ENCODE data around the gene AVL9. TPM values are rescaled to one million over a fixed set of nuclear protein-coding genes. Genes with fewer than 3 reads are reported as not detected.

The AVL9 gene
- total RNA-seq, 1 donor from 2014 or later = 78.3 TPM

DNA sequence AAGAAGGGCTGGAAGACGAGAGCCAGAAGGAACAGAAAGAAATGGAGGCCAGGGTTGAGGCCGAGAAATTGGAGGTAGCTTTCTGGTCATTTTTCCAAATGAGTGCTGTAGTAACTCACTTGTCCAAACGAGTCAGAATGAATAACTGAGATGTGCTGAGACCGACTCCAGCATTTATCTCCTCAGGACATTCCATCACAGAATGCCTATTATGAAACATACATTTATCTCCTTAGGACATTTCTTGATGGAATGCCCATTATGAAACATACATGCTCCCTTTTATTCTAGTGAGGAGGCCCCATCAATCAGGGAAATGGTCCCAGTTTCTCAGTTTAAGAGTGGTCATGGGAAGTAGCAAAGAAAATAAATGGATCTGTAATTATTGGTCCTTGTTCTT is 16.5 kb downstream of the AVL9 start:
- no peak for DNase-seq (ENCODE audit: low spot score in 2 of 2)
- Histone ChIP-seq H3K27me3 (no peaks in the 10 kb centered on the region), H3K27ac (no peak overlapping the region), H3K4me1 (peaks cover 0 to 4% of the 10 kb centered on the region in 2 donors), H3K36me3 (no peaks in the 10 kb centered on the region), H3K9me3 (no peaks in the 10 kb centered on the region), H3K4me3 (no peak overlapping the region)
- TF ChIP-seq, protein P1, sequence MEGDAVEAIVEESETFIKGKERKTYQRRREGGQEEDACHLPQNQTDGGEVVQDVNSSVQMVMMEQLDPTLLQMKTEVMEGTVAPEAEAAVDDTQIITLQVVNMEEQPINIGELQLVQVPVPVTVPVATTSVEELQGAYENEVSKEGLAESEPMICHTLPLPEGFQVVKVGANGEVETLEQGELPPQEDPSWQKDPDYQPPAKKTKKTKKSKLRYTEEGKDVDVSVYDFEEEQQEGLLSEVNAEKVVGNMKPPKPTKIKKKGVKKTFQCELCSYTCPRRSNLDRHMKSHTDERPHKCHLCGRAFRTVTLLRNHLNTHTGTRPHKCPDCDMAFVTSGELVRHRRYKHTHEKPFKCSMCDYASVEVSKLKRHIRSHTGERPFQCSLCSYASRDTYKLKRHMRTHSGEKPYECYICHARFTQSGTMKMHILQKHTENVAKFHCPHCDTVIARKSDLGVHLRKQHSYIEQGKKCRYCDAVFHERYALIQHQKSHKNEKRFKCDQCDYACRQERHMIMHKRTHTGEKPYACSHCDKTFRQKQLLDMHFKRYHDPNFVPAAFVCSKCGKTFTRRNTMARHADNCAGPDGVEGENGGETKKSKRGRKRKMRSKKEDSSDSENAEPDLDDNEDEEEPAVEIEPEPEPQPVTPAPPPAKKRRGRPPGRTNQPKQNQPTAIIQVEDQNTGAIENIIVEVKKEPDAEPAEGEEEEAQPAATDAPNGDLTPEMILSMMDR (IDR thresholded peaks at IDR 0.05) = no peak
- intact Hi-C loops (cut with DNase I) = no loop called here

DNA sequence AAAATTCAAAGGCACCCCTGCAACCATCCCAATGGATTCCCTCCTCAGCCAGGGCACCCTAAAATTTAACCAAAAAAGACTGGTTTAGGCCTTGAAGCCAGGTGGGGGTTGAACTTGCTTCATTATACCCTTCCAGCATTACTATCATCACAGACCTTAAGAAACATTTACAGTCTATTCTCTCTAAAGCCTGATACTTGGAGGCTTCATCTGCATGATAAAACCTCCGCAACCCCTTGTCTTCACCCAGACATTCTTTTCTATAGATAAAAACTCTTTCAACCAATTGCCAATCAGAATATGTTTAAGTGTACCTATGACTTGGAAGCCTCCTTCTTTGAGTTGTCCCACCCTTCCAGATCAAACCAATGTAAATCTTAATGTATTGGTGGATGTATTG is 17.9 kb downstream of the AVL9 start:
- Histone ChIP-seq H3K27me3 (no peaks in the 10 kb centered on the region), H3K4me3 (no peak overlapping the region), H3K4me1 (peaks cover 0 to 4% of the 10 kb centered on the region in 2 donors), H3K9me3 (no peaks in the 10 kb centered on the region), H3K36me3 (no peaks in the 10 kb centered on the region), H3K27ac (no peak overlapping the region)
- intact Hi-C loops (cut with DNase I) = no loop called here
- DNase-seq (ENCODE audit: low spot score in 2 of 2) = no peak
- TF ChIP-seq, protein P1 (IDR thresholded peaks at IDR 0.05) = no peak

DNA sequence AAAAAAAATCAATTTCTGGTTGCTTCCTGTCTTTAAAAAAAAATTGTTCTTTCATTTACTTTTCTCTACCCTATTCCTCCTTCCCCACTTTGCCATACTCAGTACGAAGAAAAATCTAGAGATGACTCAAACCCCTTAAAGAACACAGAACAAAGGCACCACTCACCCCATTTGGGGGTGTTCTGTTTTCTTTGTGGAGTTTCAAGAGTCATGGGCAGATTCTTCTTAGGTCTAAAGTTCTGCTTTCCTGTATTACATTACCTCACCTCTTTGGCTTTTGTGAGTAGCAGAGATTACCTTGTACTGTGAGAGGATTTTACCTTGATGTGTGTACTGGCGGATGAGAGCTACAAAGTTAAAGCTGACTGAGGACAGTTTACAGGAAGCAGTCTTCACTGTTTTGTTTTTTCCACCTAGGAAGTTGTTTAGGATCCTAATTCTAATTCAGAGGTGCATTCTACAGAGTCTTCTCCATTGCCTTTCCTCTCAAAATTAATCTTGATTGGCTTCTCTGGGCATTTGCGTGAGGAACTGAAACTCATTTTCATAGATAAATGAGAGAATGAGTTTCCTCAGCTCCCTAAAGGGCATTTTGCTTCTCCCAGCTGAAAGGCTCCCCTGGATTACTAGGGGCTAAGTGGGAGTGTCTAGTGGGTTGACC is 20.7 kb downstream of the AVL9 start:
- intact Hi-C loops (cut with DNase I) = no loop called here
- no peak overlapping the region for H3K4me3 ChIP-seq
- H3K27me3 ChIP-seq = no peaks in the 10 kb centered on the region
- DNase-seq (ENCODE audit: low spot score in 2 of 2) = no peak
- no peaks in the 10 kb centered on the region for H3K36me3 ChIP-seq
- TF ChIP-seq, protein P1 (IDR thresholded peaks at IDR 0.05) = no peak
- no peaks in the 10 kb centered on the region for H3K4me1 ChIP-seq
- no peaks in the 10 kb centered on the region for H3K9me3 ChIP-seq
- H3K27ac ChIP-seq = no peak overlapping the region

DNA sequence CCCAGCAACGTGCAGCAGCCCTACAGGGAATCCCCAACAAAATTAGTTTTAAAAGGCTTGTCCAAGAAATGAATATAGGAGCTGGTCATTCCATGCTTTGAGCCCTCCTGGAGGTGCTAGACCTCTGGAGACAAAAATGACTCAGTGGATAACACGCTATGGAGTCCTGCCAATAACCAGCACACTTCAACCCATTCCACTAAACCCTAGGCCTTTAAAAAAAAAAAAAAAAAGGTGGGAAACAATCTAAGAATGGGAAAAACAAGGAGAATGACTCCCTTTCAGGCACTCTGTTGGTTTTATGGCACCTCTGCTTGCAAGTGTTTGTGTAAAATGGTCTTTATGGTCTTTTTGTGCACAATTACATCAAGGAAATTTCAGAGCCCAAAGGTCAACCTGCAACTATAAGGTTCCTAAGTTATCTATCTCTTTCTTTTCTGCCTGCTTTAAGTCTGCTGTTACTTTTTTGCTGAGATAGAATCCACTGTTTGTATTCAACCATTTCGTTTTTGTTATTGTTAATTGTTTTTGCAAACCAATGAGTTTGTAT is 21.3 kb downstream of the AVL9 start:
- Histone ChIP-seq H3K4me1 (no peaks in the 10 kb centered on the region), H3K36me3 (no peaks in the 10 kb centered on the region), H3K4me3 (no peak overlapping the region), H3K9me3 (no peaks in the 10 kb centered on the region), H3K27ac (no peak overlapping the region), H3K27me3 (no peaks in the 10 kb centered on the region)
- TF ChIP-seq, protein P1 (IDR thresholded peaks at IDR 0.05) = no peak
- intact Hi-C loops (cut with DNase I) = no loop called here
- DNase-seq (ENCODE audit: low spot score in 2 of 2) = no peak

DNA sequence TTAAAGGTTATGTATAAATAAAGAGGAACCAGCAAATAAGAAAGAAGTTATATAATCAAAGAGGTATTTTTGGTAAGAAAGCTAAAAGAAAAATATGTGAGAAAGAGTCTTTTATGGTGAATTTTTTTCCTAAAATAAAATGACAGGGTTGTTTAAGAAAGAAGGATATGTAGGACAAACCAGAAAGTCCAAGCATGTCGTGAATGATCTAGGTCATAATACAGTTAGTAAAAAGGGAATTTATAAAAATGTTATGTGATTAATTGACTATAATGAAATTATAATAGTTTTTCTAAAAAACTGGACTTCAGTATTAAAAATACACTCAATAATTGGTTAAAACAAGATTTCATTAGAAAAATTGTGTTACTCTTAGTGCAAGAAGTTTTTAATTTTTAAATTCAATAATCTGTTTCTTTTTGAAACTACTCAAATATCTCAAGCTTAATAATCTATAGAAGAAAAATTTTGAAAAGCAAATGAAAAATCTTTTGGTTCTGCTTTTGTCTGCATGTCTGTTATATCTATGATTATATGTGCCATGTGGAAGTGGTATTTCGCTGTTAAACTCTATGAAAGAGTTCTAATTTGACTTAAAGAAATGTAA is 23.3 kb downstream of the AVL9 start:
- no peak overlapping the region for H3K4me3 ChIP-seq
- H3K36me3 ChIP-seq = no peaks in the 10 kb centered on the region
- H3K4me1 ChIP-seq = no peaks in the 10 kb centered on the region
- intact Hi-C loops (cut with DNase I) = no loop called here
- no peak for DNase-seq (ENCODE audit: low spot score in 2 of 2)
- TF ChIP-seq, protein P1 (IDR thresholded peaks at IDR 0.05) = no peak
- H3K27me3 ChIP-seq = no peaks in the 10 kb centered on the region
- H3K9me3 ChIP-seq = no peaks in the 10 kb centered on the region
- no peak overlapping the region for H3K27ac ChIP-seq
